KMS-11 (cell line): Measurements from ENCODE around the gene FOXL1.

ENCODE experiments used
- H2AFZ ChIP-seq: fragments of 200-600 bp; sonication (generic); 2 replicates; pipeline ENCODE4 v1.6.1; 2016; ENCODE audit warnings: antibody characterized with exemption, mixed run types, low read depth
- H3K27ac ChIP-seq: fragments of 200-600 bp; sonication (generic); 2 replicates; pipeline ENCODE4 v1.6.1; 2016; ENCODE audit warnings: mild to moderate bottlenecking, mixed run types
- H3K27me3 ChIP-seq: fragments of 200-600 bp; sonication (generic); 2 replicates; pipeline ENCODE4 v1.6.1; 2017; ENCODE audit warnings: mild to moderate bottlenecking, low read depth, mixed run types, moderate library complexity; ENCODE audit not compliant: insufficient read depth
- H3K36me3 ChIP-seq: fragments of 200-600 bp; sonication (generic); 2 replicates; pipeline ENCODE4 v1.6.1; 2017; ENCODE audit warnings: mild to moderate bottlenecking, mixed run types; ENCODE audit not compliant: insufficient read depth
- H3K4me1 ChIP-seq: fragments of 200-600 bp; sonication (generic); 2 replicates; pipeline ENCODE4 v1.6.1; 2016; ENCODE audit warnings: mild to moderate bottlenecking, low read depth, mixed run types; ENCODE audit not compliant: poor library complexity, severe bottlenecking
- H3K4me2 ChIP-seq: fragments of 200-600 bp; sonication (generic); 2 replicates; pipeline ENCODE4 v1.7.0; 2016; ENCODE audit warnings: mild to moderate bottlenecking, mixed run types
- H3K4me3 ChIP-seq: fragments of 200-600 bp; sonication (generic); IDR thresholded peaks from 2 replicates; pipeline ENCODE4 v1.6.1; 2017; ENCODE audit warnings: low read depth, low read length, mixed read lengths; ENCODE audit not compliant: insufficient read depth
- H3K79me2 ChIP-seq: fragments of 200-600 bp; sonication (generic); 2 replicates; pipeline ENCODE4 v1.6.1; 2016; ENCODE audit warnings: low read depth, mixed run types; ENCODE audit not compliant: insufficient read depth
- H3K9ac ChIP-seq: fragments of 200-600 bp; sonication (generic); 2 replicates; pipeline ENCODE4 v1.6.1; 2016; ENCODE audit warnings: mild to moderate bottlenecking, mixed run types
- H4K20me1 ChIP-seq: fragments of 200-600 bp; sonication (generic); 2 replicates; pipeline ENCODE4 v1.6.1; 2016; ENCODE audit warnings: mild to moderate bottlenecking, mixed run types; ENCODE audit not compliant: insufficient read depth
- CTCF ChIP-seq: fragments of 200-600 bp; sonication (generic); conservative IDR thresholded peaks from 2 replicates; pipeline ENCODE4 v1.6.1; 2017; ENCODE audit warnings: low read depth, mild to moderate bottlenecking, antibody characterized with exemption, low read length, moderate library complexity, mixed read lengths

Gene FOXL1

DNA sequence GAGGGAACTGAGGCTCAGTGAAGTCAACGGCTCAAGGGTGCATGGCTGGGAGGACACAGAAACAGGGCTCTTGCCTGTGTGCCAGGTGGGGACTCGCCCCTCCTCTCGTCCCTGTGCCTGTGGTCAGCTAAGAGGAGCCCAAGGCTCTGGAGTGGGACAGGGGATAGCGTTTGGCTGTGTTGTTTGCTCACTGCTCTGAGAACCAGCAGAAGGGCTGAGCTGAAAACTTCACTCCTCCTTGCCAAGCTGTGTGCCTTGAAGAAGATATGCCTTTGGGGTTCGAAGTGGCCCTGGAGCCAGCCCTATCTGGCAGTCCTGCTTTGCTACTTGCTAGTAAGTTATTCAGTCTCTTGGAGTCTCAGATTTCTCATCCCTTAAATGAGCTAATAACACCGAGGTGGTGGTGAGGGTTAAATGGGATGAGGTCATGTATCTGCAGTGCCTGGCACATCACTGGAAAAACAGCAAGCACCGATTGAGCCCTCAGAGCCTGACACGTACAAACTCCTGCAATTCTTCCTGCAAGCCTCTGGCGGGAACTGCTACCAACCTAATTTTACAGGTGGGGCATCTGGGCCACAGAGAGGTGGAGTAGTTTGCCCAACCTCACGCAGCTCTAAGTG lies 17.7 kb downstream of the FOXL1 start:
- Histone ChIP-seq H3K9ac (no peak overlapping the region), H3K27me3 (peaks cover 32% of the 10 kb centered on the region), H4K20me1 (no peaks in the 10 kb centered on the region), H3K4me1 (no peaks in the 10 kb centered on the region), H3K27ac (no peak overlapping the region), H2AFZ (no peak overlapping the region), H3K79me2 (no peaks in the 10 kb centered on the region), H3K36me3 (no peaks in the 10 kb centered on the region), H3K4me3 (no peak overlapping the region), H3K4me2 (no peak overlapping the region)
- TF ChIP-seq CTCF: no peak

GRCh38 chr16:86597126-86597879 lies 19.0 kb downstream of the FOXL1 start:
- H3K36me3 ChIP-seq: no peaks in the 10 kb centered on the region
- H3K9ac ChIP-seq: no peak overlapping the region
- no peak overlapping the region for H3K4me2 ChIP-seq
- no peaks in the 10 kb centered on the region for H3K4me1 ChIP-seq
- peaks cover 30% of the 10 kb centered on the region for H3K27me3 ChIP-seq
- no peak overlapping the region for H3K27ac ChIP-seq
- H3K79me2 ChIP-seq: no peaks in the 10 kb centered on the region
- H2AFZ ChIP-seq: no peak overlapping the region
- H3K4me3 ChIP-seq: no peak overlapping the region
- H4K20me1 ChIP-seq: no peaks in the 10 kb centered on the region
- no peak for TF ChIP-seq CTCF

GRCh38 chr16:86597880-86598606 lies 19.7 kb downstream of the FOXL1 start:
- Histone ChIP-seq H3K27me3 (peaks cover 26% of the 10 kb centered on the region), H3K79me2 (no peaks in the 10 kb centered on the region), H4K20me1 (no peaks in the 10 kb centered on the region), H3K27ac (no peak overlapping the region), H3K9ac (no peak overlapping the region), H3K4me3 (no peak overlapping the region), H3K4me1 (no peaks in the 10 kb centered on the region), H2AFZ (no peak overlapping the region), H3K36me3 (no peaks in the 10 kb centered on the region), H3K4me2 (no peak overlapping the region)
- no peak for TF ChIP-seq CTCF

GRCh38 chr16:86598607-86599565 lies 20.5 kb downstream of the FOXL1 start:
- no peaks in the 10 kb centered on the region for H3K36me3 ChIP-seq
- no peak overlapping the region for H3K4me2 ChIP-seq
- H3K79me2 ChIP-seq: no peaks in the 10 kb centered on the region
- no peak overlapping the region for H3K4me3 ChIP-seq
- H4K20me1 ChIP-seq: no peaks in the 10 kb centered on the region
- H3K27me3 ChIP-seq: peaks cover 17% of the 10 kb centered on the region
- H3K4me1 ChIP-seq: no peaks in the 10 kb centered on the region
- no peak overlapping the region for H2AFZ ChIP-seq
- TF ChIP-seq CTCF: no peak
- no peak overlapping the region for H3K9ac ChIP-seq
- H3K27ac ChIP-seq: no peak overlapping the region
